Neutrophil (primary cell): Measurements from ENCODE around the gene IFIT1B.

Source experiments
- H3K27ac ChIP-seq: fragments of 200-600 bp; sonication (generic); 2 replicates; pipeline ENCODE4 v1.5.1; 2016; ENCODE audit warnings: mild to moderate bottlenecking, moderate library complexity
- H3K27me3 ChIP-seq: fragments of 200-600 bp; sonication (generic); 2 replicates; pipeline ENCODE4 v1.6.0; 2016; ENCODE audit warnings: mild to moderate bottlenecking
- H3K36me3 ChIP-seq: fragments of 200-600 bp; sonication (generic); 2 replicates; pipeline ENCODE4 v1.5.1; 2017
- H3K4me1 ChIP-seq, 2 experiments: fragments of 200-600 bp in 1 of 2; sonication (generic) in 1 of 2; 1 replicate in 1 of 2; 2 replicates in 1 of 2; pipeline versions ENCODE4 v1.5.1 to v1.6.1; 2013 to 2016; ENCODE audit warnings: low read depth in 1 of 2, low read length in 1 of 2, mild to moderate bottlenecking in 1 of 2, moderate library complexity in 1 of 2; ENCODE audit not compliant: control insufficient read depth in 1 of 2, insufficient read depth in 1 of 2
- H3K4me3 ChIP-seq, 2 experiments: fragments of 200-600 bp in 1 of 2; sonication (generic) in 1 of 2; 1 replicate in 1 of 2; 2 replicates in 1 of 2; pipeline ENCODE4 v1.5.1; 2013 to 2016; ENCODE audit warnings: low read depth in 1 of 2, low read length in 1 of 2, mild to moderate bottlenecking in 1 of 2, moderate library complexity in 1 of 2
- H3K9me3 ChIP-seq: fragments of 200-600 bp; sonication (generic); 2 replicates; pipeline ENCODE4 v1.5.1; 2016
- CTCF ChIP-seq: fragments of 200-600 bp; sonication (generic); IDR thresholded peaks from 2 replicates; pipeline ENCODE4 v1.5.1; 2016; ENCODE audit warnings: antibody characterized with exemption

IFIT1B gene

GRCh38 chr10:89360157-89360556, 17.7 kb upstream of the IFIT1B start:
- Histone ChIP-seq H3K4me1 (no peaks in the 10 kb centered on the region), H3K4me3 (no peak overlapping the region), H3K27me3 (no peaks in the 10 kb centered on the region), H3K9me3 (no peaks in the 10 kb centered on the region), H3K36me3 (no peaks in the 10 kb centered on the region), H3K27ac (no peak overlapping the region)
- no peak for TF ChIP-seq CTCF

GRCh38 chr10:89362929-89363328, 14.9 kb upstream of the IFIT1B start:
- Histone ChIP-seq H3K4me3 (no peak overlapping the region), H3K36me3 (no peaks in the 10 kb centered on the region), H3K27me3 (no peaks in the 10 kb centered on the region), H3K4me1 (no peaks in the 10 kb centered on the region), H3K27ac (no peak overlapping the region), H3K9me3 (no peaks in the 10 kb centered on the region)
- no peak for TF ChIP-seq CTCF

GRCh38 chr10:89363729-89364442, 14.0 kb upstream of the IFIT1B start:
- no peak overlapping the region for H3K4me3 ChIP-seq

DNA sequence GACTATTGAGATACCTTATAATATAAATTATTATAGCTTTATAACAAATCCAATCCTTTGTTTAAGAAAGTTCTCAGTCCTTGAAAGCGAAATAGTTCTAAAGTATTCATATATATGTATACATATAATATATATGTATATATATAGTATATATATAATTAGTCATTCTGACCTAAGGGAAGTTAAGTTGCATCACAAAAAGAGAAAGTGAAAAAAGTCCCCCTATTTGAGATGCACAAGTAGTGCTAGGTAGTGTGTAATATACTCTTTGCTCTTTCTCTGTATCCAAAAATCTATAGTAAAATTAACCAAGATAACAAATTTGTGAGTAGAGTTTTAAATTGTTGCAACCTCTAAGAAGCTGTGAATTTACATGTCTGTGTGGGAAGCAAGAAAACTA, 13.3 kb upstream of the IFIT1B start:
- H3K36me3 ChIP-seq, result no peaks in the 10 kb centered on the region
- no peaks in the 10 kb centered on the region for H3K4me1 ChIP-seq
- no peak for TF ChIP-seq CTCF
- H3K9me3 ChIP-seq, result no peaks in the 10 kb centered on the region
- H3K27me3 ChIP-seq, result no peaks in the 10 kb centered on the region
- no peak overlapping the region for H3K4me3 ChIP-seq
- no peak overlapping the region for H3K27ac ChIP-seq

More at GRCh38 chr10:89363729-89364442, 14.0 kb upstream of the IFIT1B start:
- Histone ChIP-seq H3K9me3 (no peaks in the 10 kb centered on the region), H3K27me3 (no peaks in the 10 kb centered on the region), H3K36me3 (no peaks in the 10 kb centered on the region), H3K4me1 (no peaks in the 10 kb centered on the region), H3K27ac (no peak overlapping the region)
- TF ChIP-seq CTCF, result no peak

- Histone ChIP-seq H3K4me1 (no peaks in the 10 kb centered on the region), H3K27me3 (no peaks in the 10 kb centered on the region), H3K9me3 (no peaks in the 10 kb centered on the region), H3K4me3 (no peak overlapping the region), H3K27ac (no peak overlapping the region), H3K36me3 (no peaks in the 10 kb centered on the region)
- no peak for TF ChIP-seq CTCF
Measured at GRCh38 chr10:89367529-89367928, 10.3 kb upstream of the IFIT1B start.
